Ascending aorta (tissue), 2 donors: Measurements from ENCODE around the gene IL17B. TPM values are rescaled to one million over a fixed set of nuclear protein-coding genes. Genes with fewer than 3 reads are reported as not detected.

Experiments used
- DNase-seq, 2 donors: peaks; one replicate each; pipeline ENCODE4 v3.0.0-alpha.2; 2019; ENCODE audit warnings: low spot score in 2 of 2
- H3K27ac ChIP-seq, 2 donors: fragments of 200-600 bp; sonication (generic); one replicate each; pipeline ENCODE4 v1.5.1; 2016 to 2017; ENCODE audit warnings: mild to moderate bottlenecking in 1 of 2
- H3K27me3 ChIP-seq: fragments of 200-600 bp; sonication (generic); one replicate; pipeline ENCODE4 v1.5.1; 2017
- H3K36me3 ChIP-seq, 2 donors: fragments of 200-600 bp; sonication (generic); one replicate each; pipeline ENCODE4 v1.5.1; 2016
- H3K4me1 ChIP-seq, 2 donors: fragments of 200-600 bp; sonication (generic); one replicate each; pipeline ENCODE4 v1.5.1; 2016 to 2017; ENCODE audit warnings: mild to moderate bottlenecking in 1 of 2
- H3K4me3 ChIP-seq, 2 donors: fragments of 200-600 bp; sonication (generic); one replicate each; pipeline ENCODE4 v1.5.1; 2016 to 2017; ENCODE audit warnings: mild to moderate bottlenecking in 1 of 2
- H3K9me3 ChIP-seq, 2 donors: fragments of 200-600 bp; sonication (generic); one replicate each; pipeline ENCODE4 v1.5.1; 2016
- intact Hi-C: fragments of 100-400 bp; cut with DNase I; formaldehyde crosslinking; loops from one replicate; pipeline ENCODE4 v1.15.1; 2023
- total RNA-seq: library from RNA; depleted of rRNA; stranded (reverse); fragments of >200 nt; gene quantifications from one replicate; pipeline ENCODE4 v1.1.0, GENCODE V29; 2016
- TF ChIP-seq, protein P1 (sequence below), 3 experiments: fragments of 200-600 bp in 2 of 3; fragments of 450-650 bp in 1 of 3; sonication (generic) in 2 of 3; IDR thresholded peaks; one replicate each; pipeline ENCODE4 v1.5.1; 2016 to 2019; ENCODE audit warnings: antibody characterized with exemption in 3 of 3, mild to moderate bottlenecking in 1 of 3, moderate library complexity in 1 of 3

The IL17B gene
- total RNA-seq, 1 donor from 2014 or later = 46.8 TPM

- Histone ChIP-seq H3K27me3 (no peaks in the 10 kb centered on the region), H3K4me1 (peaks cover 20 to 48% of the 10 kb centered on the region in 2 donors)
- intact Hi-C loops = no loop called here
Observed at GRCh38 chr5:149389552-149390495, 10.7 kb upstream of the IL17B start.

GRCh38 chr5:149388498-149389190, 9.6 kb upstream of the IL17B start:
- intact Hi-C loops = no loop called here
- H3K27ac ChIP-seq = peak overlapping the region; percentile 93 to 98
- DNase-seq = no peak
- TF ChIP-seq, protein P1, sequence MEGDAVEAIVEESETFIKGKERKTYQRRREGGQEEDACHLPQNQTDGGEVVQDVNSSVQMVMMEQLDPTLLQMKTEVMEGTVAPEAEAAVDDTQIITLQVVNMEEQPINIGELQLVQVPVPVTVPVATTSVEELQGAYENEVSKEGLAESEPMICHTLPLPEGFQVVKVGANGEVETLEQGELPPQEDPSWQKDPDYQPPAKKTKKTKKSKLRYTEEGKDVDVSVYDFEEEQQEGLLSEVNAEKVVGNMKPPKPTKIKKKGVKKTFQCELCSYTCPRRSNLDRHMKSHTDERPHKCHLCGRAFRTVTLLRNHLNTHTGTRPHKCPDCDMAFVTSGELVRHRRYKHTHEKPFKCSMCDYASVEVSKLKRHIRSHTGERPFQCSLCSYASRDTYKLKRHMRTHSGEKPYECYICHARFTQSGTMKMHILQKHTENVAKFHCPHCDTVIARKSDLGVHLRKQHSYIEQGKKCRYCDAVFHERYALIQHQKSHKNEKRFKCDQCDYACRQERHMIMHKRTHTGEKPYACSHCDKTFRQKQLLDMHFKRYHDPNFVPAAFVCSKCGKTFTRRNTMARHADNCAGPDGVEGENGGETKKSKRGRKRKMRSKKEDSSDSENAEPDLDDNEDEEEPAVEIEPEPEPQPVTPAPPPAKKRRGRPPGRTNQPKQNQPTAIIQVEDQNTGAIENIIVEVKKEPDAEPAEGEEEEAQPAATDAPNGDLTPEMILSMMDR (IDR thresholded peaks at IDR 0.05) = no peak
- peaks cover 20 to 60% of the 10 kb centered on the region in 2 donors for H3K4me1 ChIP-seq
- H3K27me3 ChIP-seq = no peaks in the 10 kb centered on the region
- H3K4me3 ChIP-seq = no peak overlapping the region
- H3K9me3 ChIP-seq = no peaks in the 10 kb centered on the region
- no peaks in the 10 kb centered on the region for H3K36me3 ChIP-seq

More at GRCh38 chr5:149389552-149390495, 10.7 kb upstream of the IL17B start:
- no peak overlapping the region for H3K4me3 ChIP-seq
- no peaks in the 10 kb centered on the region for H3K36me3 ChIP-seq
- H3K27ac ChIP-seq = peak overlapping the region; percentile 93 to 98
- H3K9me3 ChIP-seq = no peaks in the 10 kb centered on the region
- TF ChIP-seq, protein P1 (IDR thresholded peaks at IDR 0.05) = no peak
- DNase-seq = no peak

DNA sequence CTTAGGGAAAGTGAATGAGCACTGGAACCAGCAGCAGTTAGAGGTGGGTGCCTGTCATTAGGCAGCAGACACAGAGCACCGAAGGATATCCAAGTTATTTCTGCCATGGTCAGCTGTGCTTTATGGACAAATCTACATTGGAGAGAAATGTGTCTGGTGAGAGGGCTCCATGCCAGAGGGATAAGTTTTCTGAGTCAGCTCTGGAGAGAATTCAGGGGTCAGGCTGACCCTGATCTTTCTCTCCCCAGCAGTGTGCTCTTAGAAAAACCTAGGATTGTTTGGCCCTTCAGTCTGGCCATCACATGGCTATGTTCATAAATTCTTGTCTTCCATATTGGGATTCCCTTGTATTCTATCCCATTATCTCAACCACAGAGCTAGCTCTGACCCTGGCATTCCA, 8.9 kb upstream of the IL17B start:
- H3K27me3 ChIP-seq = no peaks in the 10 kb centered on the region
- H3K36me3 ChIP-seq = no peaks in the 10 kb centered on the region
- no peaks in the 10 kb centered on the region for H3K9me3 ChIP-seq
- H3K4me3 ChIP-seq = peak overlapping the region in 1 of 2 donors; percentile 14
- TF ChIP-seq, protein P1 (IDR thresholded peaks at IDR 0.05) = no peak
- no peak for DNase-seq
- peak overlapping the region; percentile 93 to 98 for H3K27ac ChIP-seq
- peaks cover 22 to 65% of the 10 kb centered on the region in 2 donors for H3K4me1 ChIP-seq
- intact Hi-C loops = loop anchor here (1.0 kb wide), 1 partner anchor 16 kb away; no protein-coding TSS in a partner anchor

- Histone ChIP-seq H3K4me3 (peak overlapping the region in 1 of 2 donors; percentile 1), H3K27ac (peak overlapping the region; percentile 93 to 98), H3K4me1 (peaks cover 30 to 74% of the 10 kb centered on the region in 2 donors), H3K27me3 (no peaks in the 10 kb centered on the region), H3K9me3 (no peaks in the 10 kb centered on the region), H3K36me3 (no peaks in the 10 kb centered on the region)
- peak in 1 of 2 donors; percentile 80 for DNase-seq
- TF ChIP-seq, protein P1 (IDR thresholded peaks at IDR 0.05) = no peak
- intact Hi-C loops = loop anchor here (1.0 kb wide), 1 partner anchor 17 kb away; no protein-coding TSS in a partner anchor
Observed at GRCh38 chr5:149387081-149387631, 8.1 kb upstream of the IL17B start.

- Histone ChIP-seq H3K9me3 (no peaks in the 10 kb centered on the region), H3K27me3 (no peaks in the 10 kb centered on the region), H3K36me3 (no peaks in the 10 kb centered on the region), H3K4me1 (peaks cover 33 to 82% of the 10 kb centered on the region in 2 donors), H3K4me3 (peak overlapping the region in 1 of 2 donors; percentile 1), H3K27ac (peak overlapping the region; percentile 93 to 98)
- intact Hi-C loops = no loop called here
- DNase-seq = no peak
- TF ChIP-seq, protein P1 (IDR thresholded peaks at IDR 0.05) = no peak
Observed at GRCh38 chr5:149386166-149386565, 7.1 kb upstream of the IL17B start.
